ENCODE measurements around the gene CACNA2D2.

CACNA2D2 gene

GRCh38 chr3:50519471-50520089 lies 16.1 kb upstream of the CACNA2D2 start:
- Histone ChIP-seq H3F3A (ENCODE audit: insufficient read depth, low read length) (no peaks in the 10 kb centered on the region), H3K27me3 (replicated peaks; ENCODE audit: insufficient read depth, low read length) (peaks cover 81% of the 10 kb centered on the region), H3K79me2 (ENCODE audit: low read length) (no peaks in the 10 kb centered on the region), H3K4me3 (ENCODE audit: low read length) (no peak overlapping the region), H3K36me3 (replicated peaks; ENCODE audit: insufficient read depth, low read length) (no peaks in the 10 kb centered on the region), H3K9me2 (replicated peaks; ENCODE audit: insufficient read depth, low read length) (no peaks in the 10 kb centered on the region), H3K4me1 (ENCODE audit: low read length) (no peaks in the 10 kb centered on the region), H3K9me3 (replicated peaks; ENCODE audit: insufficient read depth, low read length) (no peaks in the 10 kb centered on the region), H3K4me2 (ENCODE audit: low read depth, low read length) (no peak overlapping the region), H3K9ac (ENCODE audit: low read length) (no peak overlapping the region), H3K27ac (ENCODE audit: low read length) (no peak overlapping the region), H2AFZ (ENCODE audit: low read length) (no peak overlapping the region), H4K20me1 (ENCODE audit: insufficient read depth, low read length) (no peaks in the 10 kb centered on the region)
- peak; percentile 54 for DNase-seq
- TF ChIP-seq CTCF (IDR thresholded peaks at IDR 0.05; ENCODE audit: low read length) (peak; percentile 89), EZH2phosphoT487 (IDR thresholded peaks at IDR 0.05; ENCODE audit: low read length) (no peak)

- Histone ChIP-seq H2AFZ (ENCODE audit: low read length) (no peak overlapping the region), H3K27ac (ENCODE audit: low read length) (no peak overlapping the region), H3K4me3 (ENCODE audit: low read length) (no peak overlapping the region), H3K36me3 (replicated peaks; ENCODE audit: insufficient read depth, low read length) (no peaks in the 10 kb centered on the region), H3K27me3 (replicated peaks; ENCODE audit: insufficient read depth, low read length) (peaks cover 81% of the 10 kb centered on the region), H4K20me1 (ENCODE audit: insufficient read depth, low read length) (no peaks in the 10 kb centered on the region), H3K9me2 (replicated peaks; ENCODE audit: insufficient read depth, low read length) (no peaks in the 10 kb centered on the region), H3K9ac (ENCODE audit: low read length) (no peak overlapping the region), H3K4me2 (ENCODE audit: low read depth, low read length) (no peak overlapping the region), H3K4me1 (ENCODE audit: low read length) (no peaks in the 10 kb centered on the region), H3K9me3 (replicated peaks; ENCODE audit: insufficient read depth, low read length) (no peaks in the 10 kb centered on the region), H3F3A (ENCODE audit: insufficient read depth, low read length) (no peaks in the 10 kb centered on the region), H3K79me2 (ENCODE audit: low read length) (no peaks in the 10 kb centered on the region)
- TF ChIP-seq CTCF (IDR thresholded peaks at IDR 0.05; ENCODE audit: low read length): no peak
- no peak for TF ChIP-seq EZH2 (optimal IDR thresholded peaks at IDR 0.05; ENCODE audit: low read depth, low read length)
- no peak for TF ChIP-seq EZH2phosphoT487 (IDR thresholded peaks at IDR 0.05; ENCODE audit: low read length)
- DNase-seq: no peak
These were observed 15.0 kb upstream of the CACNA2D2 start for GRCh38 chr3:50518436-50518835.

DNA sequence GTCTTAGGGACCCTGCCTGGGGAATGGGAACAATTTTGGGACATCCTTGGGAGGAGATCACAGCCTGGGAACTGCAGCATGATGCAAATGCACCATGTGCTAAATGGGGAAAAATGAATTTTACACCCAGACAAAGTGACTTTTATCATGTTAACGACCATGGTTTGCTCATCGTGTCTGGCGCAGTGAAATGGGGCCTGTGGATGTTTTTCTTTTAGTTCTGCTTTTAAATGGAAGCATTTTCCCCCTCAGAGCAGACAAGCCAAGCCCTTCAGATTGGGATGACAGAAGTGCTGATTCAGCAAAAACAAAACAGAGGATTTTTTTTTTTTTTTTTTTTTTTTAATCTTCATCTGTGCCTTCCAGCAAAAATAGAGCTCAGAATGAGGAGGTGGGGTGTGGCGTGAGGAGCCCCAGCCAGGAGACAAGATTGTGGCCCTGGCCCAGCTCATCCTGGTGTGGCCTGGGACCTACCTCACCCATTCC lies 14.3 kb upstream of the CACNA2D2 start:
- no peak overlapping the region for H3K4me3 ChIP-seq (ENCODE audit: low read length)
- H3K79me2 ChIP-seq (ENCODE audit: low read length): no peaks in the 10 kb centered on the region
- H3K4me1 ChIP-seq (ENCODE audit: low read length): no peaks in the 10 kb centered on the region
- no peaks in the 10 kb centered on the region for H4K20me1 ChIP-seq (ENCODE audit: insufficient read depth, low read length)
- H3K36me3 ChIP-seq (replicated peaks; ENCODE audit: insufficient read depth, low read length): no peaks in the 10 kb centered on the region
- H2AFZ ChIP-seq (ENCODE audit: low read length): no peak overlapping the region
- no peak overlapping the region for H3K9ac ChIP-seq (ENCODE audit: low read length)
- H3K4me2 ChIP-seq (ENCODE audit: low read depth, low read length): no peak overlapping the region
- H3K9me3 ChIP-seq (replicated peaks; ENCODE audit: insufficient read depth, low read length): no peaks in the 10 kb centered on the region
- DNase-seq: no peak
- no peak for TF ChIP-seq EZH2 (optimal IDR thresholded peaks at IDR 0.05; ENCODE audit: low read depth, low read length)
- TF ChIP-seq CTCF (IDR thresholded peaks at IDR 0.05; ENCODE audit: low read length): no peak
- no peak for TF ChIP-seq EZH2phosphoT487 (IDR thresholded peaks at IDR 0.05; ENCODE audit: low read length)
- H3K27me3 ChIP-seq (replicated peaks; ENCODE audit: insufficient read depth, low read length): peaks cover 81% of the 10 kb centered on the region
- no peaks in the 10 kb centered on the region for H3K9me2 ChIP-seq (replicated peaks; ENCODE audit: insufficient read depth, low read length)
- no peaks in the 10 kb centered on the region for H3F3A ChIP-seq (ENCODE audit: insufficient read depth, low read length)
- no peak overlapping the region for H3K27ac ChIP-seq (ENCODE audit: low read length)
